Stomach (tissue), 4 donors: ENCODE results near the gene PTPRM.

Experiments used
- CTCF ChIP-seq, 7 experiments: fragments of 450-650 bp in 4 of 7; fragments of 200-600 bp in 3 of 7; sonication (generic) in 3 of 7; IDR thresholded peaks; one replicate each; pipeline ENCODE4 v1.5.1; 2016 to 2019; ENCODE audit warnings: antibody characterized with exemption in 7 of 7, control low read depth in 2 of 7, mild to moderate bottlenecking in 1 of 7
- EP300 ChIP-seq: sonication (generic); formaldehyde crosslinking; IDR thresholded peaks from one replicate; pipeline ENCODE4 v1.6.1; 2017; ENCODE audit warnings: antibody characterized with exemption
- POLR2A ChIP-seq, 4 donors: fragments of 450-650 bp; IDR thresholded peaks; one replicate each; pipeline ENCODE4 v1.6.1; 2016; ENCODE audit warnings: antibody characterized with exemption in 4 of 4, control low read depth in 2 of 4, mild to moderate bottlenecking in 1 of 4, moderate library complexity in 1 of 4

DNA sequence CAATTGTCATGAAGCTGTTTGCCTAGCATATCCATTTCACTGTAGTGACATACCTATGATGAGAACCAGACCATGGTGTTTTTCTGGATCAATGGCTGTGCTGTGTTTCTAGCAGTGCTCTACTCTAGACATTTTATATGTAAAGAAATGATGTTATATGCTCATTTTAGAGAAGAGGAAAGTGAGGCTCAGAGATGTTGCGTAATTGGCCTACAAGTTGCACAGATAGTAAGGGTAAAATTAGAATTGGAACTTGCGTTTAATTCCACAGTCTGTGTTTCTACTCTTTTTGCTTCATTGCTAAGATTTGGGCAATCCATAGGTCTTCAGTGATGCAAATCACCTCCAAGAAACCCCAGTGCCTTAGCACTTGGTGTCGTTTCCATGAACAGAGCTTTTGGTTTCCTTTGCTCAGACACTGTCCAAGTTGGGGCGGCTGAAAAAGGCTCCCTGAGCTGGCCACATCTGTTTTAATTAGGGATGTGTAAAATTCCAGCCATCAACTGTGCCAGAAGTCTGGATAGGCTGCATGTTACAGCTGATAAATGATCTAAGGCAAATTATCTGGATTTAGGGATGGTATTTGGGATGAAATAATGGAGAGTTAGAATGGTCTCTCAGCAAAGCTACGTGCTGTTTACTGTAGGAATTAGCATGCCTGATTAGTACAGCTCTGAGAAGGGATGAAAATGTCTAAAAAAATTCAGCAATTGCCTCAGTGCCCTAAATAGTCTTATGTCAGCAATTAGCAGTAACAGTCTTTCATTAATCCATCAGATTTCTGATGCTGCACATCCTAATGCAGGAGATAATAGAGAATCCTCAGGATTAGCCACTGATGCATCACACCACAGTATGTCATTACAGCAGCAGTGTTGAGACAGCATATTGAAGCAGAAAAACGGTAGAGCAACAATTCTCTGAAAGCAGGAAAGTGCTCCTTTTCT lies 65.3 kb downstream of the PTPRM start:
- TF ChIP-seq POLR2A (IDR thresholded peaks at IDR 0.05) (no peak), EP300 (no peak), CTCF (IDR thresholded peaks at IDR 0.05) (no peak)
